Osteocyte (in vitro differentiated cells): ENCODE measurements around the gene PRKN. TPM values are rescaled to one million over a fixed set of nuclear protein-coding genes. Genes with fewer than 3 reads are reported as not detected.

Source experiments
- DNase-seq: peaks from one replicate; pipeline ENCODE4 v3.0.0; 2021; ENCODE audit warnings: mixed read lengths; ENCODE audit not compliant: unreplicated experiment; ENCODE audit errors: extremely low spot score
- H3K27ac Mint-ChIP-seq: one replicate; pipeline ENCODE4 v1.8.0; 2021; ENCODE audit warnings: mild to moderate bottlenecking, mixed read lengths; ENCODE audit not compliant: unreplicated experiment
- H3K27me3 Mint-ChIP-seq: one replicate; pipeline ENCODE4 v1.8.0; 2021; ENCODE audit warnings: mixed read lengths; ENCODE audit not compliant: unreplicated experiment
- H3K36me3 Mint-ChIP-seq: one replicate; pipeline ENCODE4 v1.8.0; 2021; ENCODE audit warnings: mixed read lengths; ENCODE audit not compliant: unreplicated experiment
- H3K4me1 Mint-ChIP-seq: one replicate; pipeline ENCODE4 v1.8.0; 2021; ENCODE audit warnings: mixed read lengths; ENCODE audit not compliant: unreplicated experiment
- H3K4me3 Mint-ChIP-seq: one replicate; pipeline ENCODE4 v1.8.0; 2021; ENCODE audit warnings: mild to moderate bottlenecking, moderate library complexity, mixed read lengths; ENCODE audit not compliant: unreplicated experiment
- H3K9me3 Mint-ChIP-seq: one replicate; pipeline ENCODE4 v1.8.0; 2021; ENCODE audit warnings: mixed read lengths; ENCODE audit not compliant: unreplicated experiment
- total RNA-seq: library from RNA; stranded (reverse); gene quantifications from 2 replicates; pipeline ENCODE4 v1.2.1, GENCODE V29; 2021
- TF ChIP-seq, protein P1 (sequence below): fragments of 200-600 bp; sonication (generic); IDR thresholded peaks from 2 replicates; pipeline ENCODE4 v1.5.0; 2021; ENCODE audit warnings: antibody characterized with exemption, mild to moderate bottlenecking, moderate library complexity

Gene PRKN
- total RNA-seq, 1 donor from 2014 or later: 13.4 TPM

DNA sequence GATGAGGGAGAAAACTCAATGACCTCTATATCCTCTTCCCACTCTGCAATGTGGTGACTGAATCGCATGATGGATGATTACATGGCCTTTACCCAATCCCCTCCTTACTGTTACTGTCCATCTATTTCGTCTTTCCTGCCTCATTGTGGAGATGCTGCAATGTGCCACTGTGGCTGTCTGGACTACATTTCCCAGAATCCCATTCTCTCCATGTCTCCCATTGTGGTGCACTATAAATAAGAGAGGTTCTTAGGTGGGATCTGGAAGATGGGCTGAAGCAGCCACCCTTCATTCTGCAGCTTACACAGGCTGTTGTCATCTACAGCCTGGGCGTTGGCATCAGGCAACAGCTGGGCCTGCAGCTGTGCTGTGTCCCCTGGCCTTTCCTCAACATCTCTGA, 233.6 kb downstream of the PRKN start:
- H3K4me3 Mint-ChIP-seq: no peak overlapping the region
- peaks cover 5% of the 10 kb centered on the region for H3K4me1 Mint-ChIP-seq
- no peaks in the 10 kb centered on the region for H3K27me3 Mint-ChIP-seq
- no peaks in the 10 kb centered on the region for H3K9me3 Mint-ChIP-seq
- no peak for DNase-seq
- TF ChIP-seq, protein P1, sequence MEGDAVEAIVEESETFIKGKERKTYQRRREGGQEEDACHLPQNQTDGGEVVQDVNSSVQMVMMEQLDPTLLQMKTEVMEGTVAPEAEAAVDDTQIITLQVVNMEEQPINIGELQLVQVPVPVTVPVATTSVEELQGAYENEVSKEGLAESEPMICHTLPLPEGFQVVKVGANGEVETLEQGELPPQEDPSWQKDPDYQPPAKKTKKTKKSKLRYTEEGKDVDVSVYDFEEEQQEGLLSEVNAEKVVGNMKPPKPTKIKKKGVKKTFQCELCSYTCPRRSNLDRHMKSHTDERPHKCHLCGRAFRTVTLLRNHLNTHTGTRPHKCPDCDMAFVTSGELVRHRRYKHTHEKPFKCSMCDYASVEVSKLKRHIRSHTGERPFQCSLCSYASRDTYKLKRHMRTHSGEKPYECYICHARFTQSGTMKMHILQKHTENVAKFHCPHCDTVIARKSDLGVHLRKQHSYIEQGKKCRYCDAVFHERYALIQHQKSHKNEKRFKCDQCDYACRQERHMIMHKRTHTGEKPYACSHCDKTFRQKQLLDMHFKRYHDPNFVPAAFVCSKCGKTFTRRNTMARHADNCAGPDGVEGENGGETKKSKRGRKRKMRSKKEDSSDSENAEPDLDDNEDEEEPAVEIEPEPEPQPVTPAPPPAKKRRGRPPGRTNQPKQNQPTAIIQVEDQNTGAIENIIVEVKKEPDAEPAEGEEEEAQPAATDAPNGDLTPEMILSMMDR: no peak
- no peaks in the 10 kb centered on the region for H3K36me3 Mint-ChIP-seq
- no peak overlapping the region for H3K27ac Mint-ChIP-seq

DNA sequence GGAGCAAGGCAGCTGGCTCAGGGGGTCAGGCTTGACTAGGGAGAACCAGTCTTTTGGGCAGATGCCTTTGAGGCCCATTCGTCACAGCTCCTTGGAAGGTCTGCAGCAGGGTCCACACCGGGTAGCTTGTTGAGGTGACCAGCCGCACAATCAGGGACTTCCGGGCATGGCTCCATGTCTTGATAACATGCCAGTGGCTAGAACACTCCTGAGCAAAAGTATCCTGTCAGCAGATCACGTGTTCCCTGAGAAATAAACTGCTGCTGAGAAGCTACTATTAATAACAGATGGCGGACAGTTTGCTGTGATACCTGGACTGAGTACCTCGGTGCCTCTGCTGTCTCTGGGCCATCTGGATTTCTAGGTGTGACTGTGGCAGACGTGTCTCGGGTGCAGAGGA, 235.9 kb downstream of the PRKN start:
- H3K36me3 Mint-ChIP-seq: no peaks in the 10 kb centered on the region
- no peak overlapping the region for H3K27ac Mint-ChIP-seq
- TF ChIP-seq, protein P1: no peak
- DNase-seq: no peak
- H3K27me3 Mint-ChIP-seq: no peaks in the 10 kb centered on the region
- H3K9me3 Mint-ChIP-seq: no peaks in the 10 kb centered on the region
- H3K4me3 Mint-ChIP-seq: no peak overlapping the region
- peaks cover 5% of the 10 kb centered on the region for H3K4me1 Mint-ChIP-seq

DNA sequence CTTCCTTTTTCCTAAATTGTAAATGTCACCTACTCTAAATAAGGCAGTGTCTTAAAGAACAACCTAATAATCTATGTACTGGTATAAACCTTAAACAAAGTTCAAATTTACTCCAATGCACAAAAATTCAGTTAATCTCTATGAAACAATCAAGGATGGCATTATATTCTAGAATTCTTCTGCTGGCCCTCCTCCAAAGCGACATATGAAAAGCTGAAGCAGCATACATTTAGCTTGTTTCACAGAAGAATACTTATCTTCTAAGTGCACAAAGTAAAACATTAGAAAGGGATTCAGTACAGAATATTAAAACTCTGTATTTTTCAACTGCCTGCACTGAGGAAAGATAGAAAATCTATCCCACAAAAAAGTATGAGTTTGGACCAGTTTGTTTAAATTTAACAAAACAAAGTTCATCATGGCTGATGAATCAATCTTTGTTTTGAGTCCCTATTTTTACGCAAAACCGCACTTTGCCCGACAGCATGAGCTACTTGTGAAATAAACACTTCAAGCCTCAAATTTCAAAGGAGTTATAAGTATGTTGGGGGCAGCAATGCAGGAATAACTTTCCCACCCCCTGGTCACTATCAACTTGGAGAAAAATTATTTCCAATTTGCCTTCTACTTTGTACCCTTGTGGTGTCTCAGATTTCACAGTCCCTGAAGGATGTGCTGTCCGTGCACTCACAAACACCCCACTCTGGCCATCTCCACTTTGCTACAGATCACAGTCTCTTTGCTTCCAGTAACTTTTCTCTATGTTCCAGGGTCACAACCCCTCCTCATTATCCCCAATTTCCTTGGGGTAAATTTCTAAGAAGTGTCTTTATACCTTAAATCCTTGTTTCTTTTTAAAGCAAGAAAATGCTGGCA, 238.2 kb downstream of the PRKN start:
- Mint-ChIP-seq H3K4me1 (peaks cover 5% of the 10 kb centered on the region), H3K9me3 (no peaks in the 10 kb centered on the region), H3K4me3 (no peak overlapping the region), H3K27ac (no peak overlapping the region), H3K36me3 (no peaks in the 10 kb centered on the region), H3K27me3 (no peaks in the 10 kb centered on the region)
- DNase-seq: no peak
- TF ChIP-seq, protein P1: no peak

DNA sequence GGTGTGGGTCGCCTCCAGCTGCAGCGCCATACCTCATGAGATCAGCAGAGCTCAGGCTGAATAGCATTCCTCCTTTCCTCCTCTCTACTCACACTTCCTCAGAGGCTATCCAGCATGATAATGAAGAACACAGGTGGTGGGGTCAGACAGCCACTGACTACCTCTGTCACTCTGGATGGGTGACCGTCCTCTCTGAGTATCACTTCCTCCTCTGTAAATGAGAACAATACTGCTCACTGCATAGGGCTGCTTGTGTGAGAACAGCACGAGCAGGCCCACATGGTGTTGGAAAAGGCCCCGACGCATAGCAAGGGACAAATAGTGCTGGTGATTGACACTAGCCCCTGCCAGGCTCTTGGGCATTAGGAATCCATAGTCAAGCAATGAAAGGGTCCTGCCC, 239.1 kb downstream of the PRKN start:
- TF ChIP-seq, protein P1: no peak
- H3K36me3 Mint-ChIP-seq: no peaks in the 10 kb centered on the region
- H3K27ac Mint-ChIP-seq: no peak overlapping the region

DNA sequence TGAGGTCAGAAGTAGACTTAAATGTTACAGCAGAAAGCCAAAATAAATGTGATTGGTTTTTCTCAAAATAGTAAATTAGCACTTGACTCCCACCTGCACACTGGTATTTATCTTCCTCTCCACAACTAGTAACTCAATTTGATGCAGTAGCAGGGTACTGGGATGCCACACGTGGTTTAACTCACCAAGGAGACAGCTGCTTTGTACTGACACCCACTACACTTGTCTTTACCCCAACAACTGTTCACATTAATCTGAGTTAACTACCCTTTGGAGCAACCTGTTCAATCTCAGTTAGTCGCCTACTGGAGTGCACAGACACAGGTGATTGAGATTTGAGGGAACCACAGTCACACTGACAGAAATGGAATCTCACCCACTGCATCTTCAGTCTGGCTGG, 242.1 kb downstream of the PRKN start:
- TF ChIP-seq, protein P1: no peak
- H3K9me3 Mint-ChIP-seq: no peaks in the 10 kb centered on the region
- no peaks in the 10 kb centered on the region for H3K27me3 Mint-ChIP-seq
- H3K4me1 Mint-ChIP-seq: peaks cover 5% of the 10 kb centered on the region
- no peak overlapping the region for H3K4me3 Mint-ChIP-seq
- no peak for DNase-seq
- H3K36me3 Mint-ChIP-seq: no peaks in the 10 kb centered on the region
- H3K27ac Mint-ChIP-seq: no peak overlapping the region

More for the DNA sequence above, 239.1 kb downstream of the PRKN start:
- Mint-ChIP-seq H3K4me1 (peaks cover 5% of the 10 kb centered on the region), H3K9me3 (no peaks in the 10 kb centered on the region), H3K27me3 (no peaks in the 10 kb centered on the region), H3K4me3 (no peak overlapping the region)
- no peak for DNase-seq
